Suprapubic skin (tissue), 3 donors: ENCODE data around the gene LMX1B.

ENCODE experiments used
- CTCF ChIP-seq, 2 donors: fragments of 200-600 bp in 1 of 2; fragments of 450-650 bp in 1 of 2; sonication (generic) in 1 of 2; IDR thresholded peaks; one replicate each; pipeline ENCODE4 v1.5.1; 2016 to 2019; ENCODE audit warnings: antibody characterized with exemption in 2 of 2, mild to moderate bottlenecking in 1 of 2, moderate library complexity in 1 of 2
- EP300 ChIP-seq: sonication (generic); formaldehyde crosslinking; IDR thresholded peaks from one replicate; pipeline ENCODE4 v1.6.1; 2017; ENCODE audit warnings: antibody characterized with exemption
- POLR2A ChIP-seq, 2 donors: fragments of 450-650 bp; IDR thresholded peaks; one replicate each; pipeline ENCODE4 v1.6.1; 2017; ENCODE audit warnings: antibody characterized with exemption in 2 of 2, mild to moderate bottlenecking in 2 of 2, moderate library complexity in 2 of 2

- TF ChIP-seq CTCF (IDR thresholded peaks at IDR 0.05), result no peak
- TF ChIP-seq EP300, result no peak
- TF ChIP-seq POLR2A (IDR thresholded peaks at IDR 0.05), result no peak
These were observed 11.8 kb downstream of the LMX1B start for GRCh38 chr9:126625329-126626126.
